ENCODE results near the gene INPP5K. TPM values are rescaled to one million over a fixed set of nuclear protein-coding genes. Genes with fewer than 3 reads are reported as not detected.
"Not testable (repeated sequence)": the region's sequence is repeated elsewhere in the genome, so short reads cannot be mapped to it uniquely, and the experiment has no call there.

Gene INPP5K
- total RNA-seq (2014; rRNA removed; shearing (Covaris generic)), result 20.9 and 22.1 TPM in 2 replicates

- DNase-seq (ENCODE audit: low read depth), result peak; percentile 94
Observed at GRCh38 chr17:1516388-1517161, at the start of gene INPP5K. TSS of gene INPP5K (minus strand) at chr17:1516612. CDS start at chr17:1516499, 113 bp downstream.

GRCh38 chr17:1565877-1566276, 49.5 kb upstream of the INPP5K start:
- no peak for DNase-seq (ENCODE audit: low read depth)

- DNase-seq (ENCODE audit: low read depth), result no peak
Observed at GRCh38 chr17:1563786-1564613, 47.6 kb upstream of the INPP5K start.

GRCh38 chr17:1563471-1563785, 47.0 kb upstream of the INPP5K start:
- not testable (repeated sequence) for DNase-seq (ENCODE audit: low read depth)

- DNase-seq (ENCODE audit: low read depth), result no peak
Observed at GRCh38 chr17:1562176-1562643, 45.8 kb upstream of the INPP5K start.

GRCh38 chr17:1561420-1562175, 45.2 kb upstream of the INPP5K start:
- no peak for DNase-seq (ENCODE audit: low read depth)

GRCh38 chr17:1560858-1561355, 44.5 kb upstream of the INPP5K start:
- DNase-seq (ENCODE audit: low read depth), result no peak

GRCh38 chr17:1560101-1560857, 43.9 kb upstream of the INPP5K start:
- no peak for DNase-seq (ENCODE audit: low read depth)

GRCh38 chr17:1559047-1560043, 42.9 kb upstream of the INPP5K start:
- no peak for DNase-seq (ENCODE audit: low read depth)

GRCh38 chr17:1558401-1558800, 42.0 kb upstream of the INPP5K start:
- no peak for DNase-seq (ENCODE audit: low read depth)

- DNase-seq (ENCODE audit: low read depth), result no peak
Observed at GRCh38 chr17:1557355-1558095, 41.1 kb upstream of the INPP5K start.

- no peak for DNase-seq (ENCODE audit: low read depth)
Observed at GRCh38 chr17:1555651-1556471, 39.4 kb upstream of the INPP5K start.

- no peak for DNase-seq (ENCODE audit: low read depth)
Observed at GRCh38 chr17:1554751-1555540, 38.5 kb upstream of the INPP5K start.

GRCh38 chr17:1553354-1554266, 37.2 kb upstream of the INPP5K start:
- no peak for DNase-seq (ENCODE audit: low read depth)

- DNase-seq (ENCODE audit: low read depth), result no peak
Observed at GRCh38 chr17:1552932-1553331, 36.5 kb upstream of the INPP5K start.

- no peak for DNase-seq (ENCODE audit: low read depth)
Observed at GRCh38 chr17:1551741-1552140, 35.3 kb upstream of the INPP5K start.
